ENCODE results near the gene NCKAP5.
"Not testable (repeated sequence)": the region's sequence is repeated elsewhere in the genome, so short reads cannot be mapped to it uniquely, and the experiment has no call there.

NCKAP5 gene

DNA sequence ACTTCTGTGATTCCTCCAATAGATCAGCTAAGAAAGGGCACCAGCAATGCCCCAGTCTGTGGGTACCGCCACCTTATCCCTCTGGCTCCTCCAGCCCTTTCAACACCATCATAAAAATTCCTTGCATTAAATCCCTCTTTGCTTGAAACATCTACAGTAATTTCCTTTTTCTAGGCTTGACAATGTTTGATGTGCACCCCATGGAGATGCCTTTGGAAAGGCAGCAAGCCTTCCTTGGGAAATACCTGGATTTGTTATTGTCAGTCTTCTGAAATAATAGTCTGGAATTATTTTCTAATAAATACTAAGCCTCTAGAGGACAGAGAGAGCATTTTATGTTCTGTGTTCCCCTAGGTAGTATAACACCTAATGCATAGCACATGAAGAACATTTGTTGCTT, 46.1 kb downstream of the NCKAP5 start:
- DNase-seq (ENCODE audit: low read depth): no peak

DNA sequence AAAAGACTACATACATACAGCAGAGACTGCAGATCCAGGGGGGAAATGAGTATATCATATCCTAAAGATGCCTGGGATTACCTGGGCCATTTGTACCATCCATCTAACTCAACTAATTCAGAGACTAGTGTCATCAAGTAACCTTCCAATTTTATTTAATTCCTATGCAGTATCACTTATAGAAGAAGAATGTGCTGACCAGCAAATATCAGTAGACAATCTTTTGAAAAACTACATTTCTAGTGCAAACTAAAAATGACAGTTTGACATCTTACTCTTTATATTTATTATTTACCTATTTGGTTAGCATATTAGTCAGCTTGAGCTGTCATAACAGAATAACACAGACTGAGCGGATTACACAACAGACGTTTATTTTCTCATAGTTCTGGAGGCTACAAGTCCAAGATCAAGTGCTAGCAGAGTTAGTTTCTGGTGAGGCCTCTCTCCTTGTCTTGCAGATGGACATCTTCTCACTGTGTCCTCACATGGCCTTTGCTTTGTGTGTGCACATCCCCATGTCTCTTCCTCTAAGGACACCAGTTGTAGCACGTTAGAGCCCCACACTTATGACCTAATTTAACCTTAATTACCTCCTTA, 47.0 kb downstream of the NCKAP5 start:
- no peak for DNase-seq (ENCODE audit: low read depth)

GRCh38 chr2:133519677-133520076, 48.6 kb downstream of the NCKAP5 start:
- DNase-seq (ENCODE audit: low read depth): not testable (repeated sequence)

- no peak for DNase-seq (ENCODE audit: low read depth)
Observed at GRCh38 chr2:133518700-133519344, 49.4 kb downstream of the NCKAP5 start.

- no peak for DNase-seq (ENCODE audit: low read depth)
Observed at GRCh38 chr2:133517876-133518275, 50.4 kb downstream of the NCKAP5 start.

DNA sequence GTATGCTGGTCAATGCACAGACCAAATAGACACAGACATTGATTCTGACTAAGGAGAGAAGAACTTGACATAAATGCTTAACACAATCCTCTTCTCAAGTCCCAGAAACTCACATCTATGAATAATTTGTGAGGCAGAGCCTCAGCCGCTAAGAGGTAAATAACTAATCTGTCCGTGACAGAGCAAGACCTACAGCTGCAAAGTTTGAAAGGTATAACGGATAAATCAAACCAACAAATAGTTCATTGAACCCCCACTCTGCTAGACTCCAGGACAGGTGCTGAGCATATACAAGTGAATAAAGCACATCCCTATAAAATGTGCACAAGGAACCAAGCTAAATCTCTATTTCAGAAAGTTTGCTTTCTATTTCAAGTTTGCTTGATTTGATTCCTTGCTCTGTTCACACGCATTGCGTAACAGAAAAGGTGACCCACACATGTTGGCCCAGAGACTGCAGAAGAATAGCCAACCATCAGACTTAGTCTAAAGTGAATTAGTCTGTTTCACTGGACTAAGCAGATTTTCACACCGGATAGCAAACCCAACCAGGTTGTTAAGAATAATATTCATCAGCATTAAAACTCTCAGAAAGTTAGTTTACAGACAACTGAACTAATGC, 51.7 kb downstream of the NCKAP5 start:
- DNase-seq (ENCODE audit: low read depth): no peak

DNA sequence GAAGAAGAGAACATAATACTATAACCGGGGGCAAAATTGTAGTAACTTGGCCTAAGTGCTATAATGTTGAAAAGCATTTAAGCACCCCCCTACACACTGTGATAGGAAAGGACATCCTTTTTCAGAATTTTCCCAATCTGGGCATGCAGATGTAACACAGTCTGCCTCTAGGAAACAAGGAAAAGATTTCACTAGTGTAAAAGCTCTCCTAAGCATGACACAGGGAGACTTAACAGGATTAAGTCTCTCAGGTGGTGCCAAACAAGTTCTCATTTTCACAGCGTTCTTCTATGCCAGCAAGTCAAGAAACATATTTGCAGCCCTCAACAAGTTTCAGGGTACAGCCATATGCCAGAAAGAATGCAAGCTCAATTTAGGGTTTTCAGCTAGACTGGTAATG, 53.0 kb downstream of the NCKAP5 start:
- no peak for DNase-seq (ENCODE audit: low read depth)

DNA sequence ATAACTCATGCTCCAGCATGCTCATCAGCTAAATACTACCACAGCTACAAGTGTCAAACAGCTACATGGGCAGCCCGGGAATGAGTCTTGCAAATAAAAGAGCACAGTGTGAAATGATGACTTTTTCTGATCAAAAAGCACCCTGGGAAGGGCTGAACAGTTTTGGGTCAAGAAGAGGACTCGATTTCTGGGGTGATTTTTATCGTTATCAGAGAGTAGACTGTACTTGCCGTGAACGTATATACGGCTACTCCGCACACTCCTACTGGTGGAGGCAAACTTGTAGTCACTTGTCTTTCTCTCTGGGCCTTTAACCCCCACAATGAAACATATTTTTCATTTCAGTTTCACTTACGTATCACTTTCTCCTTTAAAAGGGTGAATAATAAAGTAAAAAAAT, 54.4 kb downstream of the NCKAP5 start:
- no peak for DNase-seq (ENCODE audit: low read depth)

DNA sequence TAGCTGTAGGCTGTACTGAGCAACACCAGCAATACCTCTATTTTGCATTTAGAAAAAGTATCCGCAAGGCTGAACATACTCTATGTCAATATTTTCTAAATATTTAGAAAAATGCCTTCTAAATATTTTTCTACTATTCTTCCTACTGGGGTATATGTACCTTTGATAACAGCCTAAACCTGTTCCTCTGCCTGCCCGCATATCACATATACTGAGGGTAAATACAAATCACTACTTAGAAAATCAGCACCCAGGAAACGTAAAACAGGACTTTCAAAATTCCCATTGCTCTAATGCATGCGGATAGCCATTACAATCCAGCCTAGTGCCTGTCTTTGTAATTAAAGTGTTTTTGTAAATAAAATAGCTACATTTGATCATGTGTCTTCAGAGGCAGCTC, 56.1 kb downstream of the NCKAP5 start:
- DNase-seq (ENCODE audit: low read depth): no peak

- no peak for DNase-seq (ENCODE audit: low read depth)
Observed at GRCh38 chr2:133511679-133512078, 56.6 kb downstream of the NCKAP5 start.

- no peak for DNase-seq (ENCODE audit: low read depth)
Observed at GRCh38 chr2:133509777-133510176, 58.5 kb downstream of the NCKAP5 start.

- DNase-seq (ENCODE audit: low read depth): no peak
Observed at GRCh38 chr2:133508546-133509165, 59.6 kb downstream of the NCKAP5 start.

DNA sequence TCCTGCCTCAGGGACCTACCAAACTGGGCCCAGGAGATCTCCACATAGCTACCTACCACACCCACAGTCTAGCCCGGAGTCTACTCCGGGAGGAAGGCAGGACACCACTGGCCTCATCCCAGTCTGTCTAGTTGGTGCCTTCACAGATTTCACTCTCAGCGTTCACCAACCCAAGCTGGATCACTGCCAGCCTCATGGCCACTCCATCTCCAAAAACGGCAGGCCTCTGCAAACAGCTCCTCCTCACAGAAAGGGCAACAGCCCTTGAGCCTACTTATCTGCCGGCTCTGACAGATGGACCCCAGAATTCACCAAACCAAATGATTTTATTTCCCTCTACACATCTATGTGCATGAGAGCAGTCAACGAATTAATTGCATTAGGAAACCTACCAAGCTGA, 61.3 kb downstream of the NCKAP5 start:
- no peak for DNase-seq (ENCODE audit: low read depth)

- peak; percentile 89 for DNase-seq (ENCODE audit: low read depth)
Observed at GRCh38 chr2:133504566-133505505, 63.4 kb downstream of the NCKAP5 start.

DNA sequence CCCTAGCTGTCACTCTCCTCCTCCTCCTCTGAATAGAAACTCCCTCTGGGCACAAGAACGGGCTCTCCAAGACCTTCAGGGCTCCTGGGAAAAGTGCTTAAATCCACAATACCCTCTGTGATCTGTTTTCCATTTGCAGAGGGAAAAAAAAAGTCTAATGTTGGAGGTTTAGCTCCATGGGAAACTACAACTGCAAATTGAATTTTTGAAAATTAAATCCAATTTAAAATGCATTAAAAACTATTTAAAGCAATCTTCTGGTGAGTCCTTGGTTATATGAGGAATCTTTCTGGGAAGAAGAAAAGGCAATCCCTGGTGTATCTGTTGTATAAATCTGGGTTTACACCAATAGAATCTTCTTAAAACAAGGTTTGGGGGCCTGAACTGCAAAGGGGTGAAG, 64.3 kb downstream of the NCKAP5 start:
- no peak for DNase-seq (ENCODE audit: low read depth)

- DNase-seq (ENCODE audit: low read depth): peak; percentile 25
Observed at GRCh38 chr2:133503323-133503722, 64.9 kb downstream of the NCKAP5 start.

DNA sequence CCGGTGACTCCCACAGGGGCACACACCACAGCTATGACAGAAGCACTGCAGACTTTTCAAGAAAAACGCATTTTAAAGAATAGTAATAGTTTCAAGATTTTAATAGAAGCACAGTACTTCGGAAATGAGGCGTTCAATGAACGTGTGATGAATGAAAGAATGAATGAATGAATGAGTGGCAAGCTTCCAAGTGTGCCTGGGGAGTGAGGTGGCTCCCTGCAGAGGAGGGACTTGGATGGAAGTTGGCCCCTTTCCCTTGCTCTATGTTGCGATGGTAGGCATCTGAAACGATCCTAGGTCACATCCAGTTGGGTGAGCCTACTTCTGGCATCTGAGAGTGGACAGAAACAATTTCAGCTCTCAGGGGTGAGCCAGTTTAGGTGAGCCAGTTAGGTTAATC, 65.6 kb downstream of the NCKAP5 start:
- no peak for DNase-seq (ENCODE audit: low read depth)

GRCh38 chr2:133500917-133501316, 67.3 kb downstream of the NCKAP5 start:
- DNase-seq (ENCODE audit: low read depth): peak; percentile 20

- no peak for DNase-seq (ENCODE audit: low read depth)
Observed at GRCh38 chr2:133498662-133499585, 69.3 kb downstream of the NCKAP5 start.

GRCh38 chr2:133497951-133498565, 70.2 kb downstream of the NCKAP5 start:
- DNase-seq (ENCODE audit: low read depth): no peak
